Activated gamma-delta T cell treated with Interleukin-2 at 50 U/mL for 16 hours (primary cell): Measurements from ENCODE around the gene PPP2R5D.
"Not testable (repeated sequence)": the region's sequence is repeated elsewhere in the genome, so short reads cannot be mapped to it uniquely, and the experiment has no call there.

Experiments
- DNase-seq: peaks from one replicate; pipeline ENCODE4 v3.0.0-alpha.2; 2020

PPP2R5D gene

GRCh38 chr6:42984001-42984923 is at the start of gene PPP2R5D:
Gene PPP2R5D, plus strand, starts transcription at chr6:42984570. Its CDS starts 108 bp downstream, at chr6:42984678.
- peak; percentile 97 for DNase-seq

DNA sequence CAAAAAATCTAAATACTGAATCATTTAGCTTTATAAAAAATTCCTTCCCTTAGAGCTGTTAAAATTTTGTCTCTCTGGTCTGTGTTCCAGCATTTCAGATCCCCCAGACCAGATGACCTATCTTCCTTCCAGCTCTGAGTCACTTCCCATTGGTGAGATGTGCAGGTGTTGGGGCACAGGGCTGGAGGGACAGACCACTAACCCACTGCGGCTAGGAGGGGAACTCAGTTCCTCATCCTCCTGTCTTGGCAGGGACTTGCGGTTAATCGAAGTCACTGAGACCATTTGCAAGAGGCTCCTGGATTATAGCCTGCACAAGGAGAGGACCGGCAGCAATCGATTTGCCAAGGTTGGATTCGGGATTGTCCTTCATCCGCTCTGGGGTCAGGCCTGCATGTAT is 49.0 kb upstream of the PPP2R5D start:
- no peak for DNase-seq

DNA sequence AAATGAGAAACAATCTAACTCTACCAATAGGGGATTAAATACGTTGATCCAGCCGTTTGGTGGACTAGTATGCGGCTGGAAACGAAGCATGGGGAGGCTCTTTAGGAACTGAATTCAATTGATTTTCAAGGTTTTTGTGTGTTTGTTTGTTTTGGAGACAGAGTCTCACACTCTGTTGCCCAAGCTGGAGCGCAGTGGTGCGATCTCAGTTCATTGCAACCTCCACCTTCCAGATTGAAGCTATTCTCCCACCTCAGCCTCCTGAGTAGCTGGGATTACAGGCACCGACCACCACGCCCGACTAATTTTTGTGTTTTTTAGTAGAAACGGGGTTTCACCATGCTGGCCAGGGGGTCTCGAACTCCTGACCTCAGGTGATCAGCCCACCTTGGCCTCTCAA is 48.0 kb upstream of the PPP2R5D start:
- no peak for DNase-seq

GRCh38 chr6:42937548-42938427 is 46.6 kb upstream of the PPP2R5D start:
- no peak for DNase-seq

- no peak for DNase-seq
These were observed 46.0 kb upstream of the PPP2R5D start for GRCh38 chr6:42938428-42938796.

DNA sequence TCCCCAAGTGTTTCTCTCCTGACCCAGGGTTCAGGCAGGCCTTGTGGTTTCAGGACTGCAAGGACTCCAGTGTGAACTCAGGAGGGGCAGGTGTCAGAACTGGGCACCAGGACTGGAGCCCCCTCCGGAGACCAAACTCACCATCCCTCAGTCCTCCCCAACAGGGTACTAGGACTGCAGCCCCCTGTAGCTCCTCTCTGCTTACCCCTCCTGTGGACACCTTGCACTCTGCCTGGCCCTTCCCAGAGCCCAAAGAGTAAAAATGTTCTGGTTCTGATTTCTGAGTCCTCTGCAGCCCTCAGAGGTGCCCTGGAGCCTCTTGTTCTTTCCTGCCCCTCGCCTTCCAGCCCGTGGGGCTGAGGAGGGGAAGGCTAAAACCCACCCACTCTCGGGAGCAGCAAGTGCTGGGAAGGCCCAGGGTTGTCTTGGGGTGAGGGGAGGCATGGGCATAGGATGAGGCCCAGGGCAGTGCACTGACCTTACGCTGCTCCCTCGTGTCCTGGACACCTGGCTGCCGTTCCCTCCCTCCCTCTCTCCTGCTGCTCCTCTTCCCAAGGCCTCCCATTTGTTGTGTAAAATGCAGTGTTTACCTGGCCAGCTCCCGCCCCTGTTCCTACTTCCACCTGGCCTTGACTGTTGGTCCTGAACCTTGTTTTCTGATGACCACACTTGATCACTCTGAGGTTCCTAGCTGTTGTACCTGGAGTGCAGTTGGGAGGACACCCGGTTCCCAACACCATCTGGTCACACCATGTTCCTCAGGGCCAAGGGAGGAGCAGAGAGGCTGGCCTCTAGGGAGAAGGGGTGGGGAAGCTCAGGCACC is 45.2 kb upstream of the PPP2R5D start:
- no peak for DNase-seq

DNA sequence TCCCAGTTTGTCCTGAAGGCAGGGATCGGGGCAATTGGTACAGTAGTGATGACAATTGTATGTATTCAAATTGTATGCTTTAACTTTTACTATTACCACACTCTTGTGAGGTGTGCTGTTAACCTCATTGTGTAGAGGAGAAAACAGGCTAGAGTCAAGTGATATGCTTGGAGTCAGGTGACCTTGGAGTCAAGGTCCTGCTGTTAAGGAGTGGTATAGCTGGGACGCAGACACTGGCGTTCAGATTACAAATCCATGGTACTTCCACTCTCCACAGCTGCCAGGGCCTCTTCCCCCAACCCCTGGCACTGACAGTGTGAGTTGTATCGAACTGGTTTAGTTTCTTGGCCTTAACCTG is 44.6 kb upstream of the PPP2R5D start:
- DNase-seq, result no peak

- DNase-seq, result no peak
These were observed 43.8 kb upstream of the PPP2R5D start for GRCh38 chr6:42940493-42941045.

DNA sequence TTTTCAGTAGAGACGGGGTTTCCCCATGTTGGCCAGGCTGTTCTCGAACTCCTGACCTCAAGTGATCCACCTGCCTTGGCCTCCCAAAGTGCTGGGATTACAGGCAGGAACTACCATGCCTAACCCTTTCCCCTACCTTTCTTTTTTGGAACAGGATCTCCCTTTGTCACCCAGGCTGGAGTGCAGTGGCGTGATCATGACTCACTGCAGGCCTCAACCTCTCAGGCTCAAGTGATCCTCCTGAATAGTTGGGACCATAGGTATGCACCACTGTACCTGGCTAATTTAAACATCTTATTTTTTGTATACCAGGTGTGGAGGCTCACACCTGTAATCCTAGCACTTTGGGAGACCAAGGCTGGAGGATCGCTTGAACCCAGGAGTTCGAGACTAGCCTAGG is 43.0 kb upstream of the PPP2R5D start:
- not testable (repeated sequence) for DNase-seq

GRCh38 chr6:42942444-42942843 is 41.9 kb upstream of the PPP2R5D start:
- no peak for DNase-seq

DNA sequence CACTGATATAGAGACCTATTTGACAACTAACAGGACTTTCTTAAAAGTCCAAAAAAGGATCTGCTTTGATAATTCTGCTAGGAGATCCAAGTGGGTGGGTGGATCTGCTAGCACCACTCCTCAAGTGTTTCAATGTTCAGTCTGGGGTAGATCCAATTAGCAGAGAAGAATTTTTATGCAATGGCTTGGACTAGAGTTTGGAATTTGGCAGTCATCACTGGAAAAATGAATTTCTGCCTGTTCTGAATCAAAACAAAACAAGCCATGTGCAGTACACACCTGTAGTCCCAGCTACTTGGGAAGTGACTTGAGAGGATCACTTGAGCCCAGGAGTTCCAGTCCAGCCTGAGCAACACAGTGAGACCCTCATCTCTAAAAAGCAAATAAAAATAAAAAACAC is 36.4 kb upstream of the PPP2R5D start:
- DNase-seq, result no peak

DNA sequence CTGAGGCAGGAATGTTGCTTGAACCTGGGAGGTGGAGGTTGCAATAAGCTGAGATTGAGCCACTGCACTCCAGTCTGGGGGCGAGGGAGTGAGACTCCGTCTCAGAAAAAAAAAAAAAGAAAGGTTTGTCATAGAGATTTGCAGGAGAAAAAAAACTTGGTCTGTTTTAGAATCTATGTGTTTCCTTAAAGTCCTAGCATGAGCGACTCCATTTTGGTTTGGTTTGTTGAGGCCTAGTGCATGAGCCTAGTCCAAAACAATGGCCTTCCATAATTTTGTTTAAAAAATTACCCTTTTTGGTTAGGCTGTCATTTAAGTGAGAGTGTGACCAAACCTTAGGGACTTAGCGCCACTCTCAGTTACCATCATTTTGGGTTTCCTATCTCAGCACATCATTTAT is 32.0 kb upstream of the PPP2R5D start:
- no peak for DNase-seq

- not testable (repeated sequence) for DNase-seq
These were observed 30.0 kb upstream of the PPP2R5D start for GRCh38 chr6:42954405-42954804.

- DNase-seq, result no peak
These were observed 26.2 kb upstream of the PPP2R5D start for GRCh38 chr6:42958125-42958524.

- DNase-seq, result no peak
These were observed 24.5 kb upstream of the PPP2R5D start for GRCh38 chr6:42959917-42960242.

DNA sequence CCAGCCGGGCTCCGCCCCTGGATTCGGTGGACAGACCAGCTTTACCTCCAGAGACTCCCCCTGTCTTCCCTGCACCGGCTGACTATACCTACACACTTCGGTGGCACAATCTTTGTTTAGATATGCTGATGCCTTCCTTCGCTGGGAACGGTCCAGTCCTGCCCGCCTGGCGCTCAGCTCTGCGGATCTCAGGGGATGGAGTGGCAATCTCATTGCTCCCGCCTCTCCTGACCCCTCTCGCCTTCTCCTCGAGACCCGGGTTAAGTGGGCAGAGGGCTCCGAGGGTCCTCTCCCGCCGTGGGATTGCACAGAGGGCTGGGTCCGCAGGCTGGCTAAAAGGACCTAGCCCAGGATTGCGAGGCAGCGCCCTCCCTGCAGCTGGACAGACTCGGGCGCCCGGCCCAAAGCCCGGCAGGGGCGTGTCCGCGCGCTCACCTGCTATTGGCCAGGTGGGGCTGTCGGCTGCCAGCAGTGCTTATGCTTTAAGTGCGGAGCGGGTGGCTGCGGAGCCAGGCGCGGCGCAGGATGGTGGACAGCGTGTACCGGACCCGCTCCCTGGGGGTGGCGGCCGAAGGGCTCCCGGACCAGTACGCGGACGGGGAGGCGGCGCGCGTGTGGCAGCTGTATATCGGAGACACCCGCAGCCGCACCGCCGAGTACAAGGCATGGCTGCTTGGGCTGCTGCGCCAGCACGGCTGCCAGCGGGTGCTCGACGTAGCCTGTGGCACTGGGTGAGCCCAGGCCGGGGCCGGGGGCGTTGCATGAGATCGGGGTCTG is 23.9 kb upstream of the PPP2R5D start, which contains the start of gene GNMT:
GNMT (plus strand) TSS at position 512 of the 777 bp plus-strand sequence; CDS start at position 526, 14 bp downstream.
- DNase-seq, result peak; percentile 31

GRCh38 chr6:42961020-42961470 is 23.3 kb upstream of the PPP2R5D start:
- DNase-seq, result no peak

GRCh38 chr6:42962096-42962495 is 22.3 kb upstream of the PPP2R5D start:
- no peak for DNase-seq

GRCh38 chr6:42962502-42963178 is 21.7 kb upstream of the PPP2R5D start:
- no peak for DNase-seq

DNA sequence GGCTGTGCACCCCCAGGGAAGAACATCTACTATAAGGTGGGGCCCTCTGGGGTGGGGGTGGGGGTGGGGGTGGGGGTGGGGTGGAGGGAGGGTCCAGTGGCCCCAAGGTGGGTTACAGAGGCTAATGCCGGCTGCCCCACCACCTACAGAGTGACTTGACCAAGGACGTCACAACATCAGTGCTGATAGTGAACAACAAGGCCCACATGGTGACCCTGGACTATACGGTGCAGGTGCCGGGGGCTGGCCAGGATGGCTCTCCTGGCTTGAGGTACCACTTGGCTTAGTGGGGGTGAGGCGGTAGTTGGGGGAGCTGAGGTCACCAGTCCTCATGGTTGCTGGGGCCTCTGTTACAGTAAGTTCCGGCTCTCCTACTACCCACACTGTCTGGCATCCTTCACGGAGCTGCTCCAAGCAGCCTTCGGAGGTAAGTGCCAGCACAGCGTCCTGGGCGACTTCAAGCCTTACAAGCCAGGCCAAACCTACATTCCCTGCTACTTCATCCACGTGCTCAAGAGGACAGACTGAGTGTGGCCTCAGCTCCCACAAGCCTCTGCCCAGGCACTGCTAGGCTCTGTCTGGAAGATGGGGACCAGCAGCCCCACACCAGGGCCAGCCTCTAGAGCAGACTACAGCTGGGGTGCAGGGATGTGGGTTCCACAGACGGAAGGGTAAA is 21.1 kb upstream of the PPP2R5D start:
- no peak for DNase-seq
